Measurements from ENCODE around the gene TEPSIN. TPM values are rescaled to one million over a fixed set of nuclear protein-coding genes. Genes with fewer than 3 reads are reported as not detected.
A peak's percentile ranks its signal among the peaks of the same experiment; 100 is the strongest.

TEPSIN gene
- total RNA-seq, 6 donors from 2014 or later, result 33.1 to 141 (median 49.7) TPM

GRCh38 chr17:81285894-81286293, 47.0 kb upstream of the TEPSIN start:
- Histone ChIP-seq H3K27ac (peak overlapping the region; percentile 79 to 93 (median 86)), H3K4me1 (peaks cover 32 to 43% (median 35%) of the 10 kb centered on the region in 4 donors), H3K4me3 (peak overlapping the region in 3 of 4 donors; percentile 35 to 49 (median 43)), H3K36me3 (peaks cover 0 to 59% (median 34%) of the 10 kb centered on the region in 4 donors), H3K9me3 (no peaks in the 10 kb centered on the region), H3K27me3 (no peaks in the 10 kb centered on the region)
- TF ChIP-seq POLR2A (IDR thresholded peaks at IDR 0.05) (no peak), EP300 (IDR thresholded peaks at IDR 0.05) (no peak), POLR2AphosphoS5 (IDR thresholded peaks at IDR 0.05) (no peak)
- TF ChIP-seq, protein P1, sequence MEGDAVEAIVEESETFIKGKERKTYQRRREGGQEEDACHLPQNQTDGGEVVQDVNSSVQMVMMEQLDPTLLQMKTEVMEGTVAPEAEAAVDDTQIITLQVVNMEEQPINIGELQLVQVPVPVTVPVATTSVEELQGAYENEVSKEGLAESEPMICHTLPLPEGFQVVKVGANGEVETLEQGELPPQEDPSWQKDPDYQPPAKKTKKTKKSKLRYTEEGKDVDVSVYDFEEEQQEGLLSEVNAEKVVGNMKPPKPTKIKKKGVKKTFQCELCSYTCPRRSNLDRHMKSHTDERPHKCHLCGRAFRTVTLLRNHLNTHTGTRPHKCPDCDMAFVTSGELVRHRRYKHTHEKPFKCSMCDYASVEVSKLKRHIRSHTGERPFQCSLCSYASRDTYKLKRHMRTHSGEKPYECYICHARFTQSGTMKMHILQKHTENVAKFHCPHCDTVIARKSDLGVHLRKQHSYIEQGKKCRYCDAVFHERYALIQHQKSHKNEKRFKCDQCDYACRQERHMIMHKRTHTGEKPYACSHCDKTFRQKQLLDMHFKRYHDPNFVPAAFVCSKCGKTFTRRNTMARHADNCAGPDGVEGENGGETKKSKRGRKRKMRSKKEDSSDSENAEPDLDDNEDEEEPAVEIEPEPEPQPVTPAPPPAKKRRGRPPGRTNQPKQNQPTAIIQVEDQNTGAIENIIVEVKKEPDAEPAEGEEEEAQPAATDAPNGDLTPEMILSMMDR (IDR thresholded peaks at IDR 0.05), result no peak
- WGBS, 2 donors, result 40 to 69% methylated on average over 6 to 12 of the region's 12 CpGs
- DNase-seq (no peak), ATAC-seq (ENCODE audit: low FRiP score in 2 of 2) (peak in 1 of 2 donors; percentile 2)

DNA sequence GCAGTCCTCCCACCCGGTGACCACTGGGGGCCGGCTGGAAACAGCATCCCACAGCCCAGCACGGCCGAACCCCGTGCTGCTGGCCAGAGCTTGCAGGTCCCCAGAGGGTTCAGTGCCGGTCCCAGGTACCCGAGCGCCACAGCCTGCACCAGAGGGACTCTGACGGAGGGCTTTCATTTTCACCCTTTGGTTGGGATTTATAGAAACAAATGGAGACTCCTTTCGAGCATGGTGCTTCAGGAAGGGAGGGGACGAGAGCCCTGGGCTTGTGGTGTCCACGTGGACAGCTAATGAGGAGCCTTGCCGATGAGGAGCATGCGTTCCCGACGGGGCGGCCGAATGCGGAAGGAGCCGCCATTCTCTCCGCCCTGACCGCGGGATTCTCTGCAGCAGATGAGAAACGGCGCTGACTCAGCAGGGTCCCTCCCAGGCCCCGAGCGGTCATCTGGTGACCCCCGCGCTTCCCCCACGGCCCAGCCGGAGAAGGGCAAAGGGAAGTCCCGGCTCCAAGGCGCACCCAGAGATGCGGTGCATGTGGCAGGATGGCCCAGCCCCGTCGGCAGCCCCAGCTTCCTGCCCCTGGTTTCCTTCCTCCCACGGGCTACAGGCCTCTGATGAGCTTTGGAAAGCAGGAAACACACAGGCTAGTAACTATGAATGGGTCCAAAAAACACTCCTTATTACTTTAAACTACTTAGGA, 46.5 kb upstream of the TEPSIN start:
- ATAC-seq (ENCODE audit: low FRiP score in 2 of 2) (peak; percentile 71 to 88), DNase-seq (peak; percentile 85 to 91)
- H3K9me3 ChIP-seq, result no peaks in the 10 kb centered on the region
- peak overlapping the region in 3 of 4 donors; percentile 35 to 49 (median 43) for H3K4me3 ChIP-seq
- peak overlapping the region; percentile 79 to 93 (median 86) for H3K27ac ChIP-seq
- H3K27me3 ChIP-seq, result no peaks in the 10 kb centered on the region
- TF ChIP-seq POLR2AphosphoS5 (IDR thresholded peaks at IDR 0.05) (peak; percentile 54 to 58), EP300 (IDR thresholded peaks at IDR 0.05) (no peak)
- H3K4me1 ChIP-seq, result peaks cover 32 to 43% (median 35%) of the 10 kb centered on the region in 4 donors
- H3K36me3 ChIP-seq, result peaks cover 0 to 65% (median 38%) of the 10 kb centered on the region in 4 donors
- WGBS, 2 donors, result 28 to 29% methylated on average over 15 to 36 of the region's 37 CpGs

DNA sequence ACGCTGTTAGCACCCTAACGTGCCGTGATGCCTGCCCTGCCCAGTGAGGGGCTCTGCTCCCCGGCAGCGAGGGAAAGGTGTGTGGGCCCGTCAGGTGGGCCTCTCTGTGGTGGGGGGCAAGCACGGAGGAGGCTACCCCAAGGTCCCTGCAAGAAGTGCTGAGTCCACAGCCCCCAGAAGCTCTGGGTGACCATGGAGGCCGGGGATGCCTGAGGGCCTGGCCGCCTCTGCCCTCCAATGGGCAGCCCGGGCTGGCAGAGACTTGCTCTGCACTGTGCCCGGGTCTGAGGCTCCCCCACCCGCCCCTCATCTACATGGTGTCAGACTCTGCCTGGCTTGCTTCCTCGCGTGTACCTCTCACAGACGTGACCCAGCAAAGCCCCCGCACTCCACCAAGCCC, 44.0 kb upstream of the TEPSIN start:
- ATAC-seq (ENCODE audit: low FRiP score in 2 of 2), result no peak
- TF ChIP-seq POLR2AphosphoS5 (IDR thresholded peaks at IDR 0.05) (no peak), POLR2A (IDR thresholded peaks at IDR 0.05) (no peak), EP300 (IDR thresholded peaks at IDR 0.05) (no peak)
- TF ChIP-seq, protein P1 (IDR thresholded peaks at IDR 0.05), result no peak
- H3K4me1 ChIP-seq, result peaks cover 28 to 46% (median 32%) of the 10 kb centered on the region in 4 donors
- DNase-seq, result peak in 1 of 2 donors; percentile 46
- H3K36me3 ChIP-seq, result peaks cover 4 to 67% (median 47%) of the 10 kb centered on the region in 4 donors
- no peak overlapping the region for H3K27ac ChIP-seq
- no peaks in the 10 kb centered on the region for H3K27me3 ChIP-seq
- H3K9me3 ChIP-seq, result no peaks in the 10 kb centered on the region
- WGBS, 2 donors, result 69 to 94% methylated on average over 2 to 16 of the region's 16 CpGs
- H3K4me3 ChIP-seq, result no peak overlapping the region

DNA sequence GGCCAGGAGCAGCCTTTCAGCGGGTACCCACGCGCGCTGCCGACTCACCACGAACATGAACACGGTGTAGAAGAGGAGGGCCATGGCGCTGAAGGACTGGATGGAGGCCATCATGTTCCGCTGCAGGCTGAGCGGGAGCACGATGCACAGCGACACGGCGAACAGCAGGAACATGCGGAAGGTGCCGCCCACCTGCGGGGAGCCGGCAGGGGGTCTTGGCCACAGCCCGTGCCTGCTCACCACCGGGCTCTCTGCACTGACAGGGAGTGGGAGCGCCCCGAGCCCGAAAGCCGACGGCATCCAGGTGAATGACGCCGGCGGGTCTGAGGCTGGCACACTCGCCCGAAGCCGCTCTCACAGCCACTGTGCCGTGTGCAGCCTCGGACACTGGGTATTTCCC, 43.3 kb upstream of the TEPSIN start:
- Histone ChIP-seq H3K27ac (no peak overlapping the region), H3K36me3 (peaks cover 4 to 61% (median 40%) of the 10 kb centered on the region in 4 donors), H3K4me1 (peaks cover 29 to 46% (median 34%) of the 10 kb centered on the region in 4 donors), H3K27me3 (no peaks in the 10 kb centered on the region), H3K4me3 (no peak overlapping the region), H3K9me3 (no peaks in the 10 kb centered on the region)
- ATAC-seq (ENCODE audit: low FRiP score in 2 of 2) (no peak), DNase-seq (peak in 1 of 2 donors; percentile 70)
- no peak for TF ChIP-seq EP300 (IDR thresholded peaks at IDR 0.05)
- TF ChIP-seq POLR2AphosphoS5 (IDR thresholded peaks at IDR 0.05), result no peak
- TF ChIP-seq POLR2A (IDR thresholded peaks at IDR 0.05), result no peak
- TF ChIP-seq, protein P1 (IDR thresholded peaks at IDR 0.05), result no peak
- 95 to 96% methylated on average over 33 of the region's 33 CpGs for WGBS, 2 donors

GRCh38 chr17:81280571-81280970, 41.7 kb upstream of the TEPSIN start:
- H3K36me3 ChIP-seq, result peaks cover 4 to 71% (median 49%) of the 10 kb centered on the region in 4 donors
- TF ChIP-seq POLR2AphosphoS5 (IDR thresholded peaks at IDR 0.05), result no peak
- TF ChIP-seq, protein P1 (IDR thresholded peaks at IDR 0.05), result no peak
- no peak for TF ChIP-seq EP300 (IDR thresholded peaks at IDR 0.05)
- TF ChIP-seq POLR2A (IDR thresholded peaks at IDR 0.05), result no peak
- WGBS, 2 donors, result 93 to 97% methylated on average over 19 to 24 of the region's 24 CpGs

More at GRCh38 chr17:81280571-81280970, 41.7 kb upstream of the TEPSIN start:
- no peak for DNase-seq
- ATAC-seq (ENCODE audit: low FRiP score in 2 of 2), result no peak
- Histone ChIP-seq H3K4me1 (peaks cover 20 to 38% (median 25%) of the 10 kb centered on the region in 4 donors), H3K27ac (no peak overlapping the region), H3K9me3 (no peaks in the 10 kb centered on the region), H3K27me3 (no peaks in the 10 kb centered on the region), H3K4me3 (no peak overlapping the region)

Measured in upper lobe of left lung (tissue), 6 donors.